ENCODE results near the gene OR5AN1. TPM values are rescaled to one million over a fixed set of nuclear protein-coding genes. Genes with fewer than 3 reads are reported as not detected.
"Not testable (repeated sequence)": the region's sequence is repeated elsewhere in the genome, so short reads cannot be mapped to it uniquely, and the experiment has no call there.

Gene OR5AN1
- total RNA-seq = not detected in 2 replicates

GRCh38 chr11:59358595-59358994 lies at the start of gene OR5AN1:
Gene OR5AN1, plus strand, starts transcription at chr11:59358895. Its CDS starts 5,564 bp downstream, at chr11:59364459.
- H3K4me3 ChIP-seq (ENCODE audit: low read depth, low read length) = no peak within 1 kb of the TSS
- DNase-seq (ENCODE audit: low read depth) = no peak
- TF ChIP-seq CTCF (conservative IDR thresholded peaks at IDR 0.05; ENCODE audit: low read depth, low read length) = no peak

GRCh38 chr11:59335001-59335400 lies 23.7 kb upstream of the OR5AN1 start:
- no peak for TF ChIP-seq CTCF (conservative IDR thresholded peaks at IDR 0.05; ENCODE audit: low read depth, low read length)
- no peak overlapping the region for H3K4me3 ChIP-seq (ENCODE audit: low read depth, low read length)
- no peak for DNase-seq (ENCODE audit: low read depth)

GRCh38 chr11:59336176-59336575 lies 22.5 kb upstream of the OR5AN1 start:
- no peak for TF ChIP-seq CTCF (conservative IDR thresholded peaks at IDR 0.05; ENCODE audit: low read depth, low read length)
- DNase-seq (ENCODE audit: low read depth) = no peak
- H3K4me3 ChIP-seq (ENCODE audit: low read depth, low read length) = no peak overlapping the region

GRCh38 chr11:59336931-59337330 lies 21.8 kb upstream of the OR5AN1 start:
- TF ChIP-seq CTCF (conservative IDR thresholded peaks at IDR 0.05; ENCODE audit: low read depth, low read length) = no peak
- DNase-seq (ENCODE audit: low read depth) = no peak
- H3K4me3 ChIP-seq (ENCODE audit: low read depth, low read length) = no peak overlapping the region

- H3K4me3 ChIP-seq (ENCODE audit: low read depth, low read length); DNase-seq (ENCODE audit: low read depth): not testable (repeated sequence)
These were observed 9.0 kb upstream of the OR5AN1 start for GRCh38 chr11:59349657-59350056.

- no peak for TF ChIP-seq CTCF (conservative IDR thresholded peaks at IDR 0.05; ENCODE audit: low read depth, low read length)
- no peak for DNase-seq (ENCODE audit: low read depth)
These were observed 3.5 kb upstream of the OR5AN1 start for GRCh38 chr11:59355226-59355625.

GRCh38 chr11:59356561-59356960 lies 2.1 kb upstream of the OR5AN1 start:
- no peak for DNase-seq (ENCODE audit: low read depth)
- no peak for TF ChIP-seq CTCF (conservative IDR thresholded peaks at IDR 0.05; ENCODE audit: low read depth, low read length)
- no peak overlapping the region for H3K4me3 ChIP-seq (ENCODE audit: low read depth, low read length)

More at GRCh38 chr11:59355226-59355625, 3.5 kb upstream of the OR5AN1 start:
- no peak overlapping the region for H3K4me3 ChIP-seq (ENCODE audit: low read depth, low read length)

Data from epithelial cell of proximal tubule (primary cell).